HEK293 (cell line): Measurements from ENCODE around the gene GFOD1.

Experiments
- GLI4 ChIP-seq: fragments of 450-650 bp; formaldehyde crosslinking; IDR thresholded peaks from 2 replicates; pipeline ENCODE4 v1.5.1; 2016; ENCODE audit warnings: missing biosample characterization, missing genetic modification characterization
- GLIS2 ChIP-seq: fragments of 450-650 bp; formaldehyde crosslinking; IDR thresholded peaks from 2 replicates; pipeline ENCODE4 v1.5.1; 2016; ENCODE audit warnings: missing biosample characterization, missing genetic modification characterization
- IKZF3 ChIP-seq: fragments of 450-650 bp; IDR thresholded peaks from 2 replicates; pipeline ENCODE4 v1.5.0; 2018; ENCODE audit warnings: missing biosample characterization, mild to moderate bottlenecking, missing genetic modification characterization, moderate library complexity
- KLF8 ChIP-seq: fragments of 450-650 bp; formaldehyde crosslinking; IDR thresholded peaks from 2 replicates; pipeline ENCODE4 v1.5.1; 2016; ENCODE audit warnings: missing biosample characterization, missing genetic modification characterization
- MYNN ChIP-seq: fragments of 450-650 bp; formaldehyde crosslinking; IDR thresholded peaks from 2 replicates; pipeline ENCODE4 v1.5.1; 2016; ENCODE audit warnings: missing biosample characterization, missing genetic modification characterization, borderline replicate concordance
- PRDM10 ChIP-seq: fragments of 450-650 bp; formaldehyde crosslinking; IDR thresholded peaks from 2 replicates; pipeline ENCODE4 v1.5.1; 2016; ENCODE audit warnings: missing biosample characterization, missing genetic modification characterization
- SALL2 ChIP-seq: fragments of 450-650 bp; formaldehyde crosslinking; IDR thresholded peaks from 2 replicates; pipeline ENCODE4 v1.5.0; 2017; ENCODE audit warnings: missing biosample characterization, mild to moderate bottlenecking, missing genetic modification characterization, borderline replicate concordance
- SP2 ChIP-seq: fragments of 450-650 bp; formaldehyde crosslinking; IDR thresholded peaks from 2 replicates; pipeline ENCODE4 v1.5.1; 2016; ENCODE audit warnings: missing biosample characterization, missing genetic modification characterization
- ZBTB20 ChIP-seq: fragments of 450-650 bp; formaldehyde crosslinking; IDR thresholded peaks from 2 replicates; pipeline ENCODE4 v1.5.1; 2016; ENCODE audit warnings: missing biosample characterization, missing genetic modification characterization
- ZBTB44 ChIP-seq: fragments of 450-650 bp; IDR thresholded peaks from 2 replicates; pipeline ENCODE4 v1.5.1; 2018; ENCODE audit warnings: missing biosample characterization, mild to moderate bottlenecking, missing genetic modification characterization
- ZBTB49 ChIP-seq: fragments of 450-650 bp; formaldehyde crosslinking; IDR thresholded peaks from 2 replicates; pipeline ENCODE4 v1.5.1; 2016; ENCODE audit warnings: missing biosample characterization, missing genetic modification characterization, low read depth
- ZFP3 ChIP-seq: fragments of 450-650 bp; formaldehyde crosslinking; IDR thresholded peaks from 2 replicates; pipeline ENCODE4 v1.5.1; 2016; ENCODE audit warnings: low read depth, missing biosample characterization, missing genetic modification characterization
- ZNF155 ChIP-seq: fragments of 450-650 bp; formaldehyde crosslinking; IDR thresholded peaks from 2 replicates; pipeline ENCODE4 v1.5.1; 2016; ENCODE audit warnings: missing biosample characterization, missing genetic modification characterization
- ZNF221 ChIP-seq: fragments of 450-650 bp; formaldehyde crosslinking; IDR thresholded peaks from 2 replicates; pipeline ENCODE4 v1.5.1; 2017; ENCODE audit warnings: missing biosample characterization, missing genetic modification characterization, borderline replicate concordance
- ZNF239 ChIP-seq: fragments of 450-650 bp; formaldehyde crosslinking; IDR thresholded peaks from 2 replicates; pipeline ENCODE4 v1.5.1; 2016; ENCODE audit warnings: missing biosample characterization, missing genetic modification characterization
- ZNF350 ChIP-seq: fragments of 450-650 bp; formaldehyde crosslinking; IDR thresholded peaks from 2 replicates; pipeline ENCODE4 v1.5.0; 2017; ENCODE audit warnings: missing biosample characterization, mild to moderate bottlenecking, missing genetic modification characterization
- ZNF404 ChIP-seq: fragments of 450-650 bp; formaldehyde crosslinking; IDR thresholded peaks from 2 replicates; pipeline ENCODE4 v1.5.1; 2017; ENCODE audit warnings: missing biosample characterization, missing genetic modification characterization
- ZNF473 ChIP-seq: fragments of 450-650 bp; formaldehyde crosslinking; IDR thresholded peaks from 2 replicates; pipeline ENCODE4 v1.5.1; 2017; ENCODE audit warnings: missing biosample characterization, missing genetic modification characterization
- ZNF513 ChIP-seq: fragments of 450-650 bp; IDR thresholded peaks from 2 replicates; pipeline ENCODE4 v1.5.1; 2018; ENCODE audit warnings: missing biosample characterization, missing genetic modification characterization
- ZNF555 ChIP-seq: fragments of 450-650 bp; formaldehyde crosslinking; conservative IDR thresholded peaks from 2 replicates; pipeline ENCODE4 v1.5.1; 2017; ENCODE audit warnings: missing biosample characterization, mild to moderate bottlenecking, missing genetic modification characterization, inconsistent platforms
- ZNF621 ChIP-seq: fragments of 450-650 bp; formaldehyde crosslinking; IDR thresholded peaks from 2 replicates; pipeline ENCODE4 v1.5.1; 2017; ENCODE audit warnings: missing biosample characterization, missing genetic modification characterization
- ZNF626 ChIP-seq: fragments of 450-650 bp; sonication (Bioruptor Pico); formaldehyde crosslinking; IDR thresholded peaks from 2 replicates; pipeline ENCODE4 v1.5.1; 2018; ENCODE audit warnings: missing biosample characterization, missing genetic modification characterization, inconsistent platforms
- ZNF654 ChIP-seq: fragments of 450-650 bp; formaldehyde crosslinking; IDR thresholded peaks from 2 replicates; pipeline ENCODE4 v1.5.1; 2016; ENCODE audit warnings: low read depth, missing biosample characterization, missing genetic modification characterization
- ZNF776 ChIP-seq: fragments of 450-650 bp; formaldehyde crosslinking; IDR thresholded peaks from 2 replicates; pipeline ENCODE4 v1.5.0; 2017; ENCODE audit warnings: missing biosample characterization, missing genetic modification characterization, borderline replicate concordance
- ZNF837 ChIP-seq: fragments of 450-650 bp; formaldehyde crosslinking; IDR thresholded peaks from 2 replicates; pipeline ENCODE4 v1.5.1; 2016; ENCODE audit warnings: missing biosample characterization, missing genetic modification characterization
- ZSCAN30 ChIP-seq: fragments of 450-650 bp; IDR thresholded peaks from 2 replicates; pipeline ENCODE4 v1.5.1; 2018; ENCODE audit warnings: missing biosample characterization, mild to moderate bottlenecking, missing genetic modification characterization, moderate library complexity
- ZSCAN5A ChIP-seq: fragments of 450-650 bp; formaldehyde crosslinking; IDR thresholded peaks from 2 replicates; pipeline ENCODE4 v1.5.1; 2016; ENCODE audit warnings: missing biosample characterization, missing genetic modification characterization

The GFOD1 gene

GRCh38 chr6:13487122-13488014 lies at the start of gene GFOD1 (continued):
- TF ChIP-seq SALL2 (tag by site-specific recombination) (no peak), ZNF350 (tag by site-specific recombination) (no peak), ZNF155 (no peak), ZNF555 (tag by site-specific recombination) (no peak), ZNF654 (tag by site-specific recombination) (no peak), ZBTB44 (tag by site-specific recombination) (0 out of 2 replicates have a peak, but pooled peaks have one; percentile 18), ZNF239 (tag by site-specific recombination) (no peak), ZNF621 (tag by site-specific recombination) (no peak), IKZF3 (tag by site-specific recombination) (peak; percentile 79), ZBTB49 (tag by site-specific recombination) (no peak), ZSCAN5A (tag by site-specific recombination) (no peak), ZNF404 (tag by site-specific recombination) (no peak), SP2 (peak; percentile 70), PRDM10 (tag by site-specific recombination) (0 out of 2 replicates have a peak, but pooled peaks have one; percentile 38), MYNN (no peak), ZNF473 (no peak), GLI4 (tag by site-specific recombination) (no peak; the same call in 1 of the 2 replicates), ZFP3 (no peak), ZNF221 (tag by site-specific recombination) (no peak), GLIS2 (tag by site-specific recombination) (no peak), ZNF837 (tag by site-specific recombination) (no peak), ZBTB20 (peak; percentile 89), ZNF513 (tag by site-specific recombination) (no peak; the same call in 1 of the 2 replicates), ZSCAN30 (tag by site-specific recombination) (peak; percentile 84), KLF8 (tag by site-specific recombination) (peak; percentile 83), ZNF626 (tag by site-specific recombination) (no peak), ZNF776 (tag by site-specific recombination) (no peak)
